ENCODE measurements around the gene ZBTB12. TPM values are rescaled to one million over a fixed set of nuclear protein-coding genes. Genes with fewer than 3 reads are reported as not detected.

The ZBTB12 gene
- total and polyA plus RNA-seq, 10 donors: 1.3 to 4.6 (median 3.9) TPM

DNA sequence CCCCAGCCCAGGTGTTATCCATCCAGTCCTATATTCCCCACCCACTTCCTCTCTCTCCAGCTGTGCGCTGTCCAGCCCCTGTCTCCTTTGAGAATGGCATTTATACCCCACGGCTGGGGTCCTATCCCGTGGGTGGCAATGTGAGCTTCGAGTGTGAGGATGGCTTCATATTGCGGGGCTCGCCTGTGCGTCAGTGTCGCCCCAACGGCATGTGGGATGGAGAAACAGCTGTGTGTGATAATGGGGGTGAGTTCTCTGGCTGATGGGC, 26.7 kb upstream of the ZBTB12 start:
- peak overlapping the region in 3 of 8 donors; percentile 29 to 79 (median 69) for H3K27ac ChIP-seq
- no peaks in the 10 kb centered on the region for H3K9me3 ChIP-seq
- peaks cover 0 to 1% (median 0%) of the 10 kb centered on the region in 6 donors for H3K36me3 ChIP-seq
- H3K4me3 ChIP-seq: peak overlapping the region in 4 of 8 donors; percentile 17 to 62 (median 30)
- intact Hi-C loops (cut with DNase I; ENCODE audit: low total_unique reads): no loop called here
- no peaks in the 10 kb centered on the region for H3K27me3 ChIP-seq (replicated peaks in 1 of 7)
- peaks cover 0 to 28% (median 0%) of the 10 kb centered on the region in 6 donors for H3K4me1 ChIP-seq
- WGBS, 5 donors: 76 to 90% (median 88%) methylated on average over 8 to 9 of the region's 9 CpGs
- DNase-seq: peak; percentile 20
- TF ChIP-seq POLR2A (IDR thresholded peaks at IDR 0.05): no peak
- TF ChIP-seq POLR2AphosphoS5 (IDR thresholded peaks at IDR 0.05): no peak
- TF ChIP-seq, protein P1, sequence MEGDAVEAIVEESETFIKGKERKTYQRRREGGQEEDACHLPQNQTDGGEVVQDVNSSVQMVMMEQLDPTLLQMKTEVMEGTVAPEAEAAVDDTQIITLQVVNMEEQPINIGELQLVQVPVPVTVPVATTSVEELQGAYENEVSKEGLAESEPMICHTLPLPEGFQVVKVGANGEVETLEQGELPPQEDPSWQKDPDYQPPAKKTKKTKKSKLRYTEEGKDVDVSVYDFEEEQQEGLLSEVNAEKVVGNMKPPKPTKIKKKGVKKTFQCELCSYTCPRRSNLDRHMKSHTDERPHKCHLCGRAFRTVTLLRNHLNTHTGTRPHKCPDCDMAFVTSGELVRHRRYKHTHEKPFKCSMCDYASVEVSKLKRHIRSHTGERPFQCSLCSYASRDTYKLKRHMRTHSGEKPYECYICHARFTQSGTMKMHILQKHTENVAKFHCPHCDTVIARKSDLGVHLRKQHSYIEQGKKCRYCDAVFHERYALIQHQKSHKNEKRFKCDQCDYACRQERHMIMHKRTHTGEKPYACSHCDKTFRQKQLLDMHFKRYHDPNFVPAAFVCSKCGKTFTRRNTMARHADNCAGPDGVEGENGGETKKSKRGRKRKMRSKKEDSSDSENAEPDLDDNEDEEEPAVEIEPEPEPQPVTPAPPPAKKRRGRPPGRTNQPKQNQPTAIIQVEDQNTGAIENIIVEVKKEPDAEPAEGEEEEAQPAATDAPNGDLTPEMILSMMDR (IDR thresholded peaks at IDR 0.05 in 8 of 11, conservative IDR thresholded peaks at IDR 0.05 in 3 of 11): no peak

- H3K4me3 ChIP-seq: peak overlapping the region; percentile 7 to 62 (median 27)
- TF ChIP-seq, protein P1 (IDR thresholded peaks at IDR 0.05 in 8 of 11, conservative IDR thresholded peaks at IDR 0.05 in 3 of 11): no peak
- TF ChIP-seq POLR2A (IDR thresholded peaks at IDR 0.05) (no peak), POLR2AphosphoS5 (IDR thresholded peaks at IDR 0.05) (no peak)
- intact Hi-C loops (cut with DNase I; ENCODE audit: low total_unique reads): no loop called here
- H3K27me3 ChIP-seq (replicated peaks in 1 of 7): no peaks in the 10 kb centered on the region
- WGBS, 5 donors: 66 to 81% (median 73%) methylated on average over 11 of the region's 11 CpGs
- peaks cover 0 to 28% (median 0%) of the 10 kb centered on the region in 6 donors for H3K4me1 ChIP-seq
- no peaks in the 10 kb centered on the region for H3K36me3 ChIP-seq
- H3K9me3 ChIP-seq: no peaks in the 10 kb centered on the region
- no peak for DNase-seq
- H3K27ac ChIP-seq: peak overlapping the region; percentile 13 to 79 (median 64)
Observed at GRCh38 chr6:31927863-31928671, 26.2 kb upstream of the ZBTB12 start.

GRCh38 chr6:31927242-31927862, 25.5 kb upstream of the ZBTB12 start, which contains the start of gene C2:
C2 (plus strand) TSS chr6:31927717; CDS start chr6:31927753, 36 bp downstream.
- no peaks in the 10 kb centered on the region for H3K9me3 ChIP-seq
- H3K27me3 ChIP-seq (replicated peaks in 1 of 7): no peaks in the 10 kb centered on the region
- DNase-seq: no peak
- intact Hi-C loops (cut with DNase I; ENCODE audit: low total_unique reads): no loop called here
- no peaks in the 10 kb centered on the region for H3K36me3 ChIP-seq
- H3K27ac ChIP-seq: peak within 1 kb of the TSS; percentile 13 to 79 (median 64)
- 48 to 74% (median 64%) methylated on average over 11 of the region's 11 CpGs for WGBS, 5 donors
- peak within 1 kb of the TSS; percentile 7 to 62 (median 27) for H3K4me3 ChIP-seq
- peaks cover 0 to 28% (median 0%) of the 10 kb centered on the region in 6 donors for H3K4me1 ChIP-seq
- TF ChIP-seq POLR2A (IDR thresholded peaks at IDR 0.05): no peak
- peak in 1 of 3 donors; percentile 33 for TF ChIP-seq POLR2AphosphoS5 (IDR thresholded peaks at IDR 0.05)

GRCh38 chr6:31922942-31923341, 21.1 kb upstream of the ZBTB12 start:
- no peak overlapping the region for H3K4me3 ChIP-seq
- peaks cover 0 to 9% (median 0%) of the 10 kb centered on the region in 6 donors for H3K4me1 ChIP-seq
- peak; percentile 28 for DNase-seq
- intact Hi-C loops (cut with DNase I; ENCODE audit: low total_unique reads): no loop called here
- H3K36me3 ChIP-seq: no peaks in the 10 kb centered on the region
- H3K9me3 ChIP-seq: no peaks in the 10 kb centered on the region
- 14 to 26% (median 22%) methylated on average over 5 of the region's 5 CpGs for WGBS, 5 donors
- H3K27ac ChIP-seq: no peak overlapping the region
- no peaks in the 10 kb centered on the region for H3K27me3 ChIP-seq (replicated peaks in 1 of 7)
- TF ChIP-seq POLR2A (IDR thresholded peaks at IDR 0.05): no peak
- TF ChIP-seq, protein P1 (IDR thresholded peaks at IDR 0.05 in 8 of 11, conservative IDR thresholded peaks at IDR 0.05 in 3 of 11): peak in 1 of 11 experiments; percentile 13

All from spleen (tissue), 11 donors.